ENCODE results near the gene LRRC73. TPM values are rescaled to one million over a fixed set of nuclear protein-coding genes. Genes with fewer than 3 reads are reported as not detected.
A peak's percentile ranks its signal among the peaks of the same experiment; 100 is the strongest.

LRRC73 gene
- total and polyA plus RNA-seq, 9 of the 15 experiments (the other 6 are each of a cell fraction or from before 2014, with no cell fraction given): 0.07 to 0.55 (median 0.16) TPM; not detected in 3

- peak; percentile 77 to 89 (median 86) for DNase-seq (ENCODE audit: extremely low read depth in 1 of 4, low spot score in 3 of 4)
- no peak overlapping the region for H3K27ac ChIP-seq (ENCODE audit: extremely low read depth, low read depth, low read length)
- H3K9me1 ChIP-seq (ENCODE audit: control insufficient read depth, insufficient read depth, low read length): peaks cover 3% of the 10 kb centered on the region
- H3K36me3 ChIP-seq (ENCODE audit: control insufficient read depth, insufficient read depth, low read length): peaks cover 41% of the 10 kb centered on the region; the same call in 2 of the 3 replicates
- ChIA-PET CTCF (ENCODE audit: low intra/inter-chr PET ratio) (interaction anchor here (0.6 to 1.4 kb wide), 10 partner anchors 11 to 596 kb away, joined by 3 to 7 read pairs (median 4); partner anchors contain the start of gene DLK2), POLR2A (interaction anchor here (0.6 to 8.5 kb wide), 4 partner anchors 9 to 95 kb away, joined by 3 to 54 read pairs (median 4); partner anchors contain the start of gene LRRC73)
- no TSS peak for BruUV-seq (replicated peaks)
- 0 out of 3 replicates have a peak, but pooled peaks cover 3% of the 10 kb centered on the region for H3K79me2 ChIP-seq (ENCODE audit: control insufficient read depth, insufficient read depth, low read length)
- no peaks in the 10 kb centered on the region for H3K27me3 ChIP-seq (ENCODE audit: control insufficient read depth in 2 of 2, insufficient read depth in 2 of 2, low read length in 2 of 2)
- WGBS (ENCODE audit: insufficient coverage, low coverage, missing lambda C conversion rate): 61% methylated on average over 14 of the region's 18 CpGs
- peak; percentile 80 for FAIRE-seq
- H3K9me3 ChIP-seq (replicated peaks; ENCODE audit: control insufficient read depth, insufficient read depth, low read depth, low read length): no peaks in the 10 kb centered on the region
- H3K4me2 ChIP-seq (ENCODE audit: insufficient read depth, low read length): no peak overlapping the region; the same call in 1 of the 2 replicates
- peaks cover 22% of the 10 kb centered on the region for H4K20me1 ChIP-seq (replicated peaks; ENCODE audit: control insufficient read depth, insufficient read depth, low read length)
- intact Hi-C loops (cut with micrococcal nuclease): loop anchor here (1.0 kb wide), 1 partner anchor 42 kb away; no protein-coding TSS in a partner anchor
- H3K4me3 ChIP-seq: no peak overlapping the region
- ATAC-seq: peak; percentile 91
- in situ Hi-C loops (cut with MboI): no loop called here
- peaks cover 16 to 28% of the 10 kb centered on the region in 2 experiments for H3K4me1 ChIP-seq (replicated peaks in 1 of 2; ENCODE audit: control insufficient read depth in 2 of 2, insufficient read depth in 2 of 2, low read length in 2 of 2)
- H2AFZ ChIP-seq (ENCODE audit: low read depth, low read length): no peak overlapping the region
- H3K9ac ChIP-seq (ENCODE audit: insufficient read depth in 1 of 2, low read depth in 2 of 2, low read length in 2 of 2): peak overlapping the region in 1 of 2 experiments; percentile 73; a peak in 2 of 4 replicates
- TF ChIP-seq HDAC2 (IDR thresholded peaks at IDR 0.05) (no peak), RBM22 (IDR thresholded peaks at IDR 0.05; ENCODE audit: low read depth, low read length, poor library complexity, severe bottlenecking) (no peak), E2F6 (IDR thresholded peaks at IDR 0.05; ENCODE audit: borderline replicate concordance in 1 of 2, extremely low read depth in 1 of 2, insufficient read depth in 1 of 2, insufficient read length in 1 of 2, low read depth in 1 of 2, low read length in 1 of 2, poor library complexity in 1 of 2, severe bottlenecking in 1 of 2) (peak in 1 of 2 experiments; percentile 4), ZNF408 (CRISPR knock-in tag; IDR thresholded peaks at IDR 0.05; ENCODE audit: low read depth) (no peak), MED1 (CRISPR knock-in tag; IDR thresholded peaks at IDR 0.05; ENCODE audit: borderline replicate concordance) (no peak), STAG1 (CRISPR knock-in tag; IDR thresholded peaks at IDR 0.05; ENCODE audit: borderline replicate concordance) (peak; percentile 70; the same call in 1 of the 2 replicates), SNAPC5 (CRISPR knock-in tag; IDR thresholded peaks at IDR 0.05) (no peak), TAF7 (tag; IDR thresholded peaks at IDR 0.05) (no peak), POLR2B (IDR thresholded peaks at IDR 0.05; ENCODE audit: low read depth, partially characterized antibody) (no peak), CBFA2T2 (conservative IDR thresholded peaks at IDR 0.05) (no peak), MEF2D (tag; conservative IDR thresholded peaks at IDR 0.05; ENCODE audit: low read depth) (no peak), ZBTB43 (CRISPR knock-in tag; IDR thresholded peaks at IDR 0.05) (no peak), FIP1L1 (IDR thresholded peaks at IDR 0.05; ENCODE audit: low read depth, low read length, poor library complexity, severe bottlenecking) (no peak), KAT7 (CRISPR knock-in tag; IDR thresholded peaks at IDR 0.05; ENCODE audit: borderline replicate concordance) (no peak), MCM7 (IDR thresholded peaks at IDR 0.05) (no peak), ZNF212 (CRISPR knock-in tag; IDR thresholded peaks at IDR 0.05) (no peak), CHD2 (IDR thresholded peaks at IDR 0.05; ENCODE audit: low read depth, low read length) (no peak), ZBTB7A (IDR thresholded peaks at IDR 0.05; ENCODE audit: borderline replicate concordance, control insufficient read depth, low read depth, low read length) (peak; percentile 65), U2AF1 (optimal IDR thresholded peaks at IDR 0.05; ENCODE audit: low read depth, low read length) (no peak), ZFPM2 (CRISPR knock-in tag; IDR thresholded peaks at IDR 0.05) (no peak), TRIM28 (IDR thresholded peaks at IDR 0.05) (no peak)
Measured at GRCh38 chr6:43496370-43497128, 13.6 kb downstream of the LRRC73 start.

Measured in K562 (cell line).